A673 (cell line): ENCODE measurements around the gene TMEM198. TPM values are rescaled to one million over a fixed set of nuclear protein-coding genes. Genes with fewer than 3 reads are reported as not detected.
A peak's percentile ranks its signal among the peaks of the same experiment; 100 is the strongest.

Experiments
- BruUV-seq: library from RNA; stranded (reverse); fragments of 400-500 nt; replicated peaks from 2 replicates; lab custom pipeline; 2021; lab: Mats Ljungman, UMichigan
- CTCF ChIA-PET: fragments of 300-600 bp; sonication (Branson Sonifier 250); formaldehyde crosslinking; loops from one replicate; lab custom pipeline; 2022; ENCODE audit warnings: antibody characterized with exemption; lab: Charles Lee
- POLR2A ChIA-PET: fragments of 300-600 bp; sonication (Branson Sonifier 250); formaldehyde crosslinking; loops from one replicate; lab custom pipeline; 2022; ENCODE audit warnings: antibody characterized with exemption; ENCODE audit not compliant: low non-redundant PET; lab: Charles Lee
- DNase-seq: peaks from one replicate; pipeline ENCODE4 v3.0.0-alpha.2; 2015; ENCODE audit warnings: low spot score
- H3K27ac ChIP-seq: fragments of 200-600 bp; sonication (generic); 2 replicates; pipeline ENCODE4 v1.5.1; 2016; ENCODE audit warnings: mixed run types, low read depth, mild to moderate bottlenecking, mixed read lengths, antibody characterized with exemption, low read length; ENCODE audit not compliant: poor library complexity, severe bottlenecking
- H3K27me3 ChIP-seq: fragments of 200-600 bp; sonication (generic); replicated peaks from 2 replicates; pipeline ENCODE4 v1.6.1; 2017; ENCODE audit warnings: mixed run types, low read depth, mild to moderate bottlenecking, mixed read lengths, antibody characterized with exemption, low read length; ENCODE audit not compliant: insufficient read depth, poor library complexity
- H3K36me3 ChIP-seq: fragments of 200-600 bp; sonication (generic); 2 replicates; pipeline ENCODE4 v1.6.1; 2016; ENCODE audit warnings: mixed run types, mild to moderate bottlenecking, mixed read lengths, antibody characterized with exemption, low read length; ENCODE audit not compliant: insufficient read depth, poor library complexity, severe bottlenecking
- H3K4me1 ChIP-seq: fragments of 200-600 bp; sonication (generic); 2 replicates; pipeline ENCODE4 v1.6.1; 2017; ENCODE audit warnings: mixed run types, mild to moderate bottlenecking, mixed read lengths, antibody characterized with exemption, low read length; ENCODE audit not compliant: insufficient read depth, poor library complexity, severe bottlenecking
- H3K4me3 ChIP-seq: fragments of 200-600 bp; sonication (generic); 2 replicates; pipeline ENCODE4 v1.5.1; 2016; ENCODE audit warnings: low read depth, mixed run types, mild to moderate bottlenecking, mixed read lengths, low read length; ENCODE audit not compliant: poor library complexity, severe bottlenecking
- H3K9me3 ChIP-seq: fragments of 200-600 bp; sonication (generic); 2 replicates; pipeline ENCODE4 v1.6.1; 2016; ENCODE audit warnings: mixed run types, low read depth, mild to moderate bottlenecking, mixed read lengths, antibody characterized with exemption, low read length; ENCODE audit not compliant: poor library complexity, severe bottlenecking
- CTCF ChIP-seq: fragments of 300-800, 200-600 bp; sonication (generic); conservative IDR thresholded peaks from 2 replicates; pipeline ENCODE4 v1.5.1; 2017; ENCODE audit warnings: low read depth, mild to moderate bottlenecking, antibody characterized with exemption, low read length, moderate library complexity, mixed read lengths
- EZH2 ChIP-seq: fragments of 200-600 bp; sonication (generic); IDR thresholded peaks from 2 replicates; pipeline ENCODE4 v1.6.1; 2017; ENCODE audit warnings: borderline replicate concordance, low read depth, mild to moderate bottlenecking, mixed read lengths, antibody characterized with exemption, low read length; ENCODE audit not compliant: poor library complexity, severe bottlenecking
- intact Hi-C: fragments of 100-400 bp; cut with micrococcal nuclease; formaldehyde crosslinking; loops from one replicate; pipeline ENCODE4 v1.10.0; 2022; ENCODE audit not compliant: unreplicated experiment
- total RNA-seq: library from RNA; stranded (reverse); gene quantifications from 2 replicates; pipeline ENCODE4 v1.2.3, GENCODE V29; 2021

Gene TMEM198
- total RNA-seq, 1 experiment from 2014 or later = 4.6 TPM

GRCh38 chr2:219523031-219523671, 20.7 kb upstream of the TMEM198 start:
- H3K27me3 ChIP-seq = no peaks in the 10 kb centered on the region
- peak; percentile 24; the same call in 1 of the 2 replicates for TF ChIP-seq CTCF
- TF ChIP-seq EZH2 = no peak
- BruUV-seq = no TSS peak
- H3K27ac ChIP-seq = no peak overlapping the region
- peaks cover 29% of the 10 kb centered on the region for H3K4me1 ChIP-seq
- H3K9me3 ChIP-seq = no peaks in the 10 kb centered on the region
- H3K36me3 ChIP-seq = no peaks in the 10 kb centered on the region
- peak overlapping the region; percentile 40 for H3K4me3 ChIP-seq
- ChIA-PET POLR2A (interaction anchor here (0.7 kb wide), 1 partner anchor 19 kb away, joined by 4 read pairs; no protein-coding TSS in a partner anchor), CTCF (interaction anchor here (5.1 kb wide), 1 partner anchor 28 kb away, joined by 31 read pairs; a partner anchor contains a TSS)
- DNase-seq = peak; percentile 34
- intact Hi-C loops = loop anchor here (5.0 kb wide), 1 partner anchor 46 kb away; no protein-coding TSS in a partner anchor

GRCh38 chr2:219524817-219525216, 19.0 kb upstream of the TMEM198 start:
- Histone ChIP-seq H3K36me3 (no peaks in the 10 kb centered on the region), H3K4me3 (no peak overlapping the region), H3K27me3 (no peaks in the 10 kb centered on the region), H3K4me1 (peaks cover 30% of the 10 kb centered on the region), H3K27ac (no peak overlapping the region), H3K9me3 (no peaks in the 10 kb centered on the region)
- POLR2A ChIA-PET = no interaction called here
- no peak for DNase-seq
- intact Hi-C loops = loop anchor here (5.0 kb wide), 1 partner anchor 48 kb away; no protein-coding TSS in a partner anchor
- CTCF ChIA-PET = interaction anchor here (5.1 kb wide), 1 partner anchor 30 kb away, joined by 31 read pairs; a partner anchor contains a TSS
- TF ChIP-seq CTCF = no peak
- no peak for TF ChIP-seq EZH2
- BruUV-seq = no TSS peak

- no peaks in the 10 kb centered on the region for H3K36me3 ChIP-seq
- TF ChIP-seq CTCF = no peak
- TF ChIP-seq EZH2 = no peak
- intact Hi-C loops = no loop called here
- peaks cover 25% of the 10 kb centered on the region for H3K4me1 ChIP-seq
- ChIA-PET CTCF (interaction anchor here (1.2 to 5.1 kb wide), 2 partner anchors 16 to 31 kb away, joined by 3 to 31 read pairs; a partner anchor contains a TSS), POLR2A (interaction anchor here (0.7 kb wide), 1 partner anchor 27 kb away, joined by 3 read pairs; no protein-coding TSS in a partner anchor)
- no peaks in the 10 kb centered on the region for H3K27me3 ChIP-seq
- DNase-seq = no peak
- no peak overlapping the region for H3K4me3 ChIP-seq
- BruUV-seq = no TSS peak
- no peaks in the 10 kb centered on the region for H3K9me3 ChIP-seq
- H3K27ac ChIP-seq = no peak overlapping the region
Measured at GRCh38 chr2:219525533-219526232, 18.1 kb upstream of the TMEM198 start.
